ENCODE measurements around the gene APC2. TPM values are rescaled to one million over a fixed set of nuclear protein-coding genes. Genes with fewer than 3 reads are reported as not detected.

The APC2 gene, protein sequence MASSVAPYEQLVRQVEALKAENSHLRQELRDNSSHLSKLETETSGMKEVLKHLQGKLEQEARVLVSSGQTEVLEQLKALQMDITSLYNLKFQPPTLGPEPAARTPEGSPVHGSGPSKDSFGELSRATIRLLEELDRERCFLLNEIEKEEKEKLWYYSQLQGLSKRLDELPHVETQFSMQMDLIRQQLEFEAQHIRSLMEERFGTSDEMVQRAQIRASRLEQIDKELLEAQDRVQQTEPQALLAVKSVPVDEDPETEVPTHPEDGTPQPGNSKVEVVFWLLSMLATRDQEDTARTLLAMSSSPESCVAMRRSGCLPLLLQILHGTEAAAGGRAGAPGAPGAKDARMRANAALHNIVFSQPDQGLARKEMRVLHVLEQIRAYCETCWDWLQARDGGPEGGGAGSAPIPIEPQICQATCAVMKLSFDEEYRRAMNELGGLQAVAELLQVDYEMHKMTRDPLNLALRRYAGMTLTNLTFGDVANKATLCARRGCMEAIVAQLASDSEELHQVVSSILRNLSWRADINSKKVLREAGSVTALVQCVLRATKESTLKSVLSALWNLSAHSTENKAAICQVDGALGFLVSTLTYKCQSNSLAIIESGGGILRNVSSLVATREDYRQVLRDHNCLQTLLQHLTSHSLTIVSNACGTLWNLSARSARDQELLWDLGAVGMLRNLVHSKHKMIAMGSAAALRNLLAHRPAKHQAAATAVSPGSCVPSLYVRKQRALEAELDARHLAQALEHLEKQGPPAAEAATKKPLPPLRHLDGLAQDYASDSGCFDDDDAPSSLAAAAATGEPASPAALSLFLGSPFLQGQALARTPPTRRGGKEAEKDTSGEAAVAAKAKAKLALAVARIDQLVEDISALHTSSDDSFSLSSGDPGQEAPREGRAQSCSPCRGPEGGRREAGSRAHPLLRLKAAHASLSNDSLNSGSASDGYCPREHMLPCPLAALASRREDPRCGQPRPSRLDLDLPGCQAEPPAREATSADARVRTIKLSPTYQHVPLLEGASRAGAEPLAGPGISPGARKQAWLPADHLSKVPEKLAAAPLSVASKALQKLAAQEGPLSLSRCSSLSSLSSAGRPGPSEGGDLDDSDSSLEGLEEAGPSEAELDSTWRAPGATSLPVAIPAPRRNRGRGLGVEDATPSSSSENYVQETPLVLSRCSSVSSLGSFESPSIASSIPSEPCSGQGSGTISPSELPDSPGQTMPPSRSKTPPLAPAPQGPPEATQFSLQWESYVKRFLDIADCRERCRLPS (N-terminal part only)
- 0.27 and 0.57 TPM in 2 replicates for total RNA-seq (ENCODE audit: low replicate concordance)

DNA sequence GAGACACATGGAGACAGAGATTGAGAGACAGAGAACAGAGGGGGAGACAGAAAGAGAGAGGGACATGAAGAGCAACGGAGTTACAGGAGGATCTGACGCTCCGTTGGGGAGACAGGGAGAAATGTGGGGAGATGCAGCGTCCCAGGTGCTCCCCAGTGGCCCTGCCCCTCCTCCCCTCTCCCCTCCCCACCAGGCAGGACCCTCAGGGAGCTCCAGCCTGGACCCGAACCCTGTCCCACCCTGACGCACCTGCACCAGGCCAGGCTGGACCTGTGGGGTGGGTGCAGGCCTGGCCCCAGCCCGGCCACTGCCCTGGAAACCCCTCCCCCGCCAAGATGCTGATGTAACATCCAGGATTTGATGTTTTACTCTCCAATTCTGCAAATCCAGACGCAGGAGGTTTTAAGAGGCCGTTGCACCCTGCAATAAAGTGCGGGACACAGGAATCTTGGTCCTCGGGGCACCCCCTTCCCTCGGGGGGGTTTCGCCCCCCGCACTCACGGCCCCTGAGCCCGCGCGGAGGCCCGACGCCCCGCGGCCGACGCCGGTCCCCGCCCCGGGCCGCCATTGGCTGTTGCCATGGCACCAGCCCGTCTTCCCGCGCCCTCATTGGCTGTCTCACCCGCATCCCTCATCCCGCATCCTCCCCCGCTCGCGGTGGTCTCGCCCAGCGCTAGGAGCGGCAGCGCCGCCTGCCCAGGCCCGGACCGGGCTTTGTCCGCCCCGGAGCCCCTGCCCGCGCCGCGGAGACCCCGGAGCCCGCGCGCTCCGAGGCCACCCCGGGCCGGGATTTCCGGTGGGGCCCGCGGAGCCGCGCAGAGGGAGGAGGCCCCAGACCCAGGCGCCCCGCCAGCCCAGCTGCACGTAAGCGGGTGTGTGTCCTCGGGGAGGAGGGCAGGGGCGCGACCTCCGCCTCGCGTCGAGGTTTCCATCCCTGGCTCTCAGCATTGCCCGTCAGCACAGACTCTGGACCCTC, at the start of gene APC2:
Gene APC2, plus strand, starts transcription at position 655 of the 976 bp plus-strand sequence. CDS start 2,881 bp downstream, outside the sequence.
- no peak for DNase-seq (ENCODE audit: low read depth)
- peak within 1 kb of the TSS; percentile 46 for H3K4me3 ChIP-seq (ENCODE audit: low read depth, low read length)
- TF ChIP-seq, protein P1, sequence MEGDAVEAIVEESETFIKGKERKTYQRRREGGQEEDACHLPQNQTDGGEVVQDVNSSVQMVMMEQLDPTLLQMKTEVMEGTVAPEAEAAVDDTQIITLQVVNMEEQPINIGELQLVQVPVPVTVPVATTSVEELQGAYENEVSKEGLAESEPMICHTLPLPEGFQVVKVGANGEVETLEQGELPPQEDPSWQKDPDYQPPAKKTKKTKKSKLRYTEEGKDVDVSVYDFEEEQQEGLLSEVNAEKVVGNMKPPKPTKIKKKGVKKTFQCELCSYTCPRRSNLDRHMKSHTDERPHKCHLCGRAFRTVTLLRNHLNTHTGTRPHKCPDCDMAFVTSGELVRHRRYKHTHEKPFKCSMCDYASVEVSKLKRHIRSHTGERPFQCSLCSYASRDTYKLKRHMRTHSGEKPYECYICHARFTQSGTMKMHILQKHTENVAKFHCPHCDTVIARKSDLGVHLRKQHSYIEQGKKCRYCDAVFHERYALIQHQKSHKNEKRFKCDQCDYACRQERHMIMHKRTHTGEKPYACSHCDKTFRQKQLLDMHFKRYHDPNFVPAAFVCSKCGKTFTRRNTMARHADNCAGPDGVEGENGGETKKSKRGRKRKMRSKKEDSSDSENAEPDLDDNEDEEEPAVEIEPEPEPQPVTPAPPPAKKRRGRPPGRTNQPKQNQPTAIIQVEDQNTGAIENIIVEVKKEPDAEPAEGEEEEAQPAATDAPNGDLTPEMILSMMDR (IDR thresholded peaks at IDR 0.05; ENCODE audit: insufficient read depth, low read length), result no peak

DNA sequence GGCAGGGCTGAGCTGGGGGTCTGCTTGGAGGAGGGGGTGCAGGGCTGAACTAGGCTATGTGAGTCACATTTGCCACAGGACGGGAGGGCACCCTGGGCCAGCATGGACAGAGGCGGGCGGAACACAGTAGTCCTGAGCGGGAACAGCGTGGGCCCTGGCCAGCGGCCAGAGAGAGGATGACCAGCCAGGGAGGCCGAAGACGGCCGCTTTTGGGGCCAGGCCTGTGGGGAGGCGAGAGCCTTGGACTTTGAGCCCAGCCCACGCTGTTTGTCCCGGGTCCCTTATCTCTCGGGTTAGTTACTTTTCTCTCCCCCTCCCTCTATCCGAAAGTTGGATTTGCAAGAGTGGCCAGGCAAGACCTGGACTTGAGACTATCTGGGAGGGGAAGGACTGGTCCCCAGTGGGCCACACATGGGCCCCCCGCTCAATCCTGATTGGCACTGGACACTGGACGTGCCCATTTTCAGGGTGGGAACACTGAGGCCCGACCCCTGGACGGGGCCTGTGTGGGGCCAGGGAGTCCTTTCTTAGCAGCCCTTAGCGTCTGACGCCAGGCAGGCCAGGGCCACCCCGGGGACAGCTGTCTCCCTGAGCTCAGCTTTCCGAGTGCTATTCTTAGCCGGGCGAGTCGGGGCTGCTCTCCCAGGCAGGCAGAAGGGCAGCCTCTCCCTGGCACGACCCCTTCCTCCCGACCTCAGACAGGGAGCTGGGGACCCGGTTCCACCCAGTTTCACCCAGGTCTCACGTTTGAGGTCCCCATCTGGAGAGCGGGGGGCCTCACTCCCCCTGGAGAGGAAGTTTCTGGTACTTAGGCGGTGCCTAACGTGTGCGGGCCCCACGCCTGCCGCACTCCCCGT, 49.4 kb upstream of the APC2 start:
- peak overlapping the region; percentile 75 for H3K4me3 ChIP-seq (ENCODE audit: low read depth, low read length)
- DNase-seq (ENCODE audit: low read depth), result no peak
- TF ChIP-seq, protein P1 (IDR thresholded peaks at IDR 0.05; ENCODE audit: insufficient read depth, low read length), result no peak

DNA sequence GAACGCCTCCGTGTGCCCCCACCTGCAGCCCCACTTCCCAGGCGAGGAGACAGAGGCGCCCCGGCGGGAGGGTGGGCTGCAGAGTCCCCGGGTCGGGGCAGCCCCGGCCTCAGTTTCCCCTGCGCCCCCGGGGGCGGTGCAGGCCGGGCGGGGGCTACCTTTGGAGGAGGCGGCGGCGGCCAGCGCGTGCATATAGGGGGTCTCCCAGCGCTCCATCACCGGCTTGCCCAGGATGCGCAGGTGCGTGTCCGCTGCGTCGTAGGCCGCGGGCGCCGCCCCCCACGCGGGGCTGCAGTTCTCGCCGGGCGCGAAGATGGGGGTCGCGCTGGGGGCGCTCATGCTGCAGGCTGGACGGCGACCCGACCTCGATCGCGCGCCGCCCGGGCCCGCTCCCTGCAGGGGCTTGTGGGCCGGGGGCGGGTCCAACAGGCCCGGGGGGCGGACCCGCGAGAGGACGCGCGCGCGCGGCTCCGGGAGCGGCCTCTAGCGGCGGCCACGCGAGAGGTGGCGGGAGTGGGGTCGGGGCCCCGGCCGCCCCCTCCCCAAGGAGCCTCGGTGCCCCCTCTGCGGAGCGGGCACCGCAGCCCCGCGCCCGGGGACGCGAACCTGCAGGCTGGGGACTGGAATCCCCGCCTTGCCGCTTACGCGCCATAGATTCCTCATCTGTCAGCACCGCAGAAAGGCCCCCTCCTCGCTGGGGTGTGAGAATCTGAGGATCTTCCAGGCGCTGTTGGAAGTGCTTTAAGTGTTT, 48.6 kb upstream of the APC2 start, which contains the start of gene GAMT:
Gene GAMT, minus strand, starts transcription at position 405 of the 751 bp plus-strand sequence. Its CDS starts 66 bp downstream, at position 339.
- TF ChIP-seq, protein P1 (IDR thresholded peaks at IDR 0.05; ENCODE audit: insufficient read depth, low read length), result peak; percentile 21
- H3K4me3 ChIP-seq (ENCODE audit: low read depth, low read length), result peak within 1 kb of the TSS; percentile 75
- DNase-seq (ENCODE audit: low read depth), result no peak

DNA sequence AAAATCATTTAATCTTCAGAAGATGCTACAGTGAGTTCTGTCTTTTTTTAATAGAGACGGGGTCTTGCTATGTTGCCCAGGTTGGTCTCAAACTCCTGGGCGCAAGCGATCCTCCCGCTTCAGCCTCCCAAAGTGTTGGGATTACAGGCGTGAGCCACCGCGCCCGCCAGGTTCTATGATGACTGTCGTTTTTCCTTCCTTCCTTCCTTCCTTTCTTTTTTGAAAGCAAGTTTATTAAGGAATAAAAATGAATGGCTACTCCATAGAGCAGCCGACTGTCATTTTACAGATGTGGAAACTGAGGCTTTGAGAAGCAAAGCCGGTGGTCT, 48.1 kb upstream of the APC2 start:
- TF ChIP-seq, protein P1 (IDR thresholded peaks at IDR 0.05; ENCODE audit: insufficient read depth, low read length), result no peak
- no peak for DNase-seq (ENCODE audit: low read depth)
- H3K4me3 ChIP-seq (ENCODE audit: low read depth, low read length), result no peak overlapping the region

Measured in fibroblast of the aortic adventitia (primary cell).